Cardiac muscle cell (in vitro differentiated cells and primary cell): Measurements from ENCODE around the gene BMPR1A. TPM values are rescaled to one million over a fixed set of nuclear protein-coding genes. Genes with fewer than 3 reads are reported as not detected.

ENCODE experiments used
- DNase-seq, 2 donors: peaks; one replicate each; pipeline versions ENCODE4 v3.0.0 to v3.0.0-alpha.2; 2010 to 2017; ENCODE audit warnings: low read depth in 1 of 2, low spot score in 1 of 2
- H3K27ac ChIP-seq: fragments of 200-600 bp; sonication (generic); 2 replicates; pipeline ENCODE4 v1.5.1; 2016
- H3K27me3 ChIP-seq: fragments of 200-600 bp; sonication (generic); 2 replicates; pipeline ENCODE4 v1.6.0; 2016; ENCODE audit warnings: control low read depth
- H3K36me3 ChIP-seq: fragments of 200-600 bp; sonication (generic); 2 replicates; pipeline ENCODE4 v1.5.1; 2016; ENCODE audit warnings: control low read depth
- H3K4me1 ChIP-seq: fragments of 200-600 bp; sonication (generic); 2 replicates; pipeline ENCODE4 v1.8.1; 2017; ENCODE audit warnings: low read depth, mild to moderate bottlenecking, mixed run types
- H3K4me3 ChIP-seq: fragments of 200-600 bp; sonication (generic); 2 replicates; pipeline ENCODE4 v1.5.1; 2016; ENCODE audit warnings: mild to moderate bottlenecking
- H3K9me3 ChIP-seq: fragments of 200-600 bp; sonication (generic); 2 replicates; pipeline ENCODE4 v1.5.1; 2017; ENCODE audit warnings: low read depth, mild to moderate bottlenecking, control low read depth
- CTCF ChIP-seq: IDR thresholded peaks from 2 replicates; pipeline ENCODE4 v1.5.1; 2012; ENCODE audit warnings: low read depth, mild to moderate bottlenecking, low read length
- polyA plus RNA-seq: library from polyadenylated mRNA; unstranded; fragments of >200 nt; fragmentation: Nextera tagmentation; extraction: Ambion mirVana; gene quantifications from 2 replicates; pipeline ENCODE4 v1.2.1, GENCODE V29; 2016
- total RNA-seq: library from RNA; depleted of rRNA; stranded (reverse); fragments of >200 nt; gene quantifications from 2 replicates; pipeline ENCODE4 v1.2.3, GENCODE V29; 2016

Gene BMPR1A
- total and polyA plus RNA-seq, 2 experiments from 2014 or later = 35.6 to 39.4 TPM

GRCh38 chr10:86798611-86799010, 42.2 kb downstream of the BMPR1A start:
- H3K4me3 ChIP-seq = no peak overlapping the region
- TF ChIP-seq CTCF = no peak
- no peaks in the 10 kb centered on the region for H3K9me3 ChIP-seq
- DNase-seq = no peak
- H3K36me3 ChIP-seq = no peaks in the 10 kb centered on the region
- H3K4me1 ChIP-seq = peaks cover 45% of the 10 kb centered on the region
- H3K27me3 ChIP-seq = no peaks in the 10 kb centered on the region
- peak overlapping the region; percentile 6 for H3K27ac ChIP-seq

GRCh38 chr10:86799188-86799845, 42.9 kb downstream of the BMPR1A start:
- H3K4me3 ChIP-seq = no peak overlapping the region

GRCh38 chr10:86801995-86802394, 45.6 kb downstream of the BMPR1A start:
- H3K36me3 ChIP-seq = no peaks in the 10 kb centered on the region
- TF ChIP-seq CTCF = no peak
- peak overlapping the region; percentile 28 for H3K27ac ChIP-seq
- DNase-seq = no peak
- H3K4me1 ChIP-seq = peaks cover 23% of the 10 kb centered on the region
- H3K4me3 ChIP-seq = no peak overlapping the region
- no peaks in the 10 kb centered on the region for H3K27me3 ChIP-seq
- H3K9me3 ChIP-seq = no peaks in the 10 kb centered on the region

More at GRCh38 chr10:86799188-86799845, 42.9 kb downstream of the BMPR1A start:
- DNase-seq = no peak
- no peaks in the 10 kb centered on the region for H3K27me3 ChIP-seq
- H3K4me1 ChIP-seq = peaks cover 45% of the 10 kb centered on the region
- H3K27ac ChIP-seq = peak overlapping the region; percentile 6
- no peaks in the 10 kb centered on the region for H3K9me3 ChIP-seq
- TF ChIP-seq CTCF = no peak
- no peaks in the 10 kb centered on the region for H3K36me3 ChIP-seq

GRCh38 chr10:86802473-86803108, 46.2 kb downstream of the BMPR1A start:
- H3K4me1 ChIP-seq = peaks cover 23% of the 10 kb centered on the region
- H3K36me3 ChIP-seq = no peaks in the 10 kb centered on the region
- H3K27me3 ChIP-seq = no peaks in the 10 kb centered on the region
- H3K4me3 ChIP-seq = no peak overlapping the region
- H3K27ac ChIP-seq = no peak overlapping the region
- H3K9me3 ChIP-seq = no peaks in the 10 kb centered on the region
- TF ChIP-seq CTCF = no peak
- DNase-seq = no peak

GRCh38 chr10:86803156-86803555, 46.7 kb downstream of the BMPR1A start:
- H3K4me1 ChIP-seq = peaks cover 20% of the 10 kb centered on the region
- peak in 1 of 2 donors; percentile 38 for DNase-seq
- H3K4me3 ChIP-seq = no peak overlapping the region
- no peaks in the 10 kb centered on the region for H3K36me3 ChIP-seq
- no peaks in the 10 kb centered on the region for H3K27me3 ChIP-seq
- H3K27ac ChIP-seq = no peak overlapping the region
- no peak for TF ChIP-seq CTCF
- no peaks in the 10 kb centered on the region for H3K9me3 ChIP-seq
